ENCODE measurements around the gene RUFY2.

Gene RUFY2

GRCh38 chr10:68364101-68364886, 42.8 kb downstream of the RUFY2 start:
- DNase-seq (ENCODE audit: low read depth): no peak

- DNase-seq (ENCODE audit: low read depth): no peak
Measured at GRCh38 chr10:68362590-68362989, 44.5 kb downstream of the RUFY2 start.

- DNase-seq (ENCODE audit: low read depth): no peak
Measured at GRCh38 chr10:68359189-68359588, 47.9 kb downstream of the RUFY2 start.

GRCh38 chr10:68353537-68353936, 53.5 kb downstream of the RUFY2 start:
- no peak for DNase-seq (ENCODE audit: low read depth)

GRCh38 chr10:68348265-68348741, 58.8 kb downstream of the RUFY2 start:
- DNase-seq (ENCODE audit: low read depth): peak; percentile 36

- no peak for DNase-seq (ENCODE audit: low read depth)
Measured at GRCh38 chr10:68346774-68347173, 60.3 kb downstream of the RUFY2 start.

GRCh38 chr10:68345621-68346020, 61.5 kb downstream of the RUFY2 start:
- DNase-seq (ENCODE audit: low read depth): no peak

- no peak for DNase-seq (ENCODE audit: low read depth)
Measured at GRCh38 chr10:68342909-68343516, 64.1 kb downstream of the RUFY2 start.

- no peak for DNase-seq (ENCODE audit: low read depth)
Measured at GRCh38 chr10:68340358-68341080, 66.6 kb downstream of the RUFY2 start.

GRCh38 chr10:68336754-68337351, 70.2 kb downstream of the RUFY2 start:
- no peak for DNase-seq (ENCODE audit: low read depth)

GRCh38 chr10:68334672-68335467, 72.2 kb downstream of the RUFY2 start:
- no peak for DNase-seq (ENCODE audit: low read depth)

- DNase-seq (ENCODE audit: low read depth): no peak
Measured at GRCh38 chr10:68333440-68334431, 73.3 kb downstream of the RUFY2 start.

- DNase-seq (ENCODE audit: low read depth): no peak
Measured at GRCh38 chr10:68333058-68333395, 74.0 kb downstream of the RUFY2 start.

GRCh38 chr10:68332259-68333057, 74.6 kb downstream of the RUFY2 start, which contains the start of gene PBLD:
Gene PBLD (minus strand): TSS chr10:68332928. CDS start chr10:68306844, 26,084 bp downstream.
- DNase-seq (ENCODE audit: low read depth): peak; percentile 61

- peak; percentile 97 for DNase-seq (ENCODE audit: low read depth)
Measured at GRCh38 chr10:68331455-68332258, 75.4 kb downstream of the RUFY2 start, which contains the start of gene HNRNPH3. Gene HNRNPH3 (plus strand): TSS chr10:68332064. CDS start chr10:68337222, 5,158 bp downstream.

GRCh38 chr10:68330852-68331454, 76.1 kb downstream of the RUFY2 start:
- peak; percentile 6 for DNase-seq (ENCODE audit: low read depth)

- no peak for DNase-seq (ENCODE audit: low read depth)
Measured at GRCh38 chr10:68329506-68329861, 77.6 kb downstream of the RUFY2 start.

Data from fibroblast of the conjunctiva (primary cell).